Esophagus squamous epithelium (tissue), 5 donors: ENCODE results near the gene TCP11L2. TPM values are rescaled to one million over a fixed set of nuclear protein-coding genes. Genes with fewer than 3 reads are reported as not detected.
"Not testable (repeated sequence)": the region's sequence is repeated elsewhere in the genome, so short reads cannot be mapped to it uniquely, and the experiment has no call there.

Source experiments
- DNase-seq: peaks from one replicate; lab custom pipeline; 2025; lab: John Stamatoyannopoulos, UW
- H3K27ac ChIP-seq, 4 donors: fragments of 200-600 bp; sonication (generic); one replicate each; pipeline ENCODE4 v1.5.1; 2016 to 2019; ENCODE audit warnings: mild to moderate bottlenecking in 1 of 4
- H3K27me3 ChIP-seq, 4 donors: fragments of 200-600 bp; sonication (generic); 1 replicate in 3 of 4; 2 replicates in 1 of 4; pipeline versions ENCODE4 v1.5.1 to v1.6.0; 2017 to 2021; ENCODE audit warnings: antibody characterized with exemption in 1 of 4
- H3K36me3 ChIP-seq, 3 donors: fragments of 200-600 bp; sonication (generic); one replicate each; pipeline ENCODE4 v1.5.1; 2016 to 2019
- H3K4me1 ChIP-seq, 3 donors: fragments of 200-600 bp; sonication (generic); one replicate each; pipeline ENCODE4 v1.5.1; 2017 to 2019
- H3K4me3 ChIP-seq, 4 donors: fragments of 200-600 bp; sonication (generic); 1 replicate in 3 of 4; 2 replicates in 1 of 4; pipeline ENCODE4 v1.5.1; 2016 to 2019; ENCODE audit warnings: mild to moderate bottlenecking in 2 of 4, moderate library complexity in 1 of 4
- H3K9me3 ChIP-seq, 3 donors: fragments of 200-600 bp; sonication (generic); one replicate each; pipeline ENCODE4 v1.5.1; 2016 to 2019
- POLR2A ChIP-seq, 4 donors: fragments of 450-650 bp; IDR thresholded peaks; one replicate each; pipeline ENCODE4 v1.6.1; 2017; ENCODE audit warnings: antibody characterized with exemption in 4 of 4, mild to moderate bottlenecking in 4 of 4, moderate library complexity in 3 of 4
- WGBS, 2 donors: methylation state at CpG; one replicate each; pipeline ENCODE4 v1.1.5; 2018; 5-methylcytosine and 5-hydroxymethylcytosine counted together
- intact Hi-C: fragments of 100-400 bp; cut with DNase I; formaldehyde crosslinking; loops from one replicate; pipeline ENCODE4 v1.15.0; 2022
- total RNA-seq, 4 donors: library from RNA; depleted of rRNA; stranded (reverse); fragments of >200 nt; gene quantifications; one replicate each; pipeline ENCODE4 v1.1.0, GENCODE V29; 2016
- TF ChIP-seq, protein P1 (sequence below), 6 experiments: fragments of 450-650 bp in 4 of 6; fragments of 200-600 bp in 2 of 6; sonication (generic) in 2 of 6; IDR thresholded peaks; one replicate each; pipeline ENCODE4 v1.5.1; 2016 to 2019; ENCODE audit warnings: antibody characterized with exemption in 6 of 6, mild to moderate bottlenecking in 4 of 6, moderate library complexity in 4 of 6
- donor health status: DM: yes; HTN: yes; CAD: no.

TCP11L2 gene
- total RNA-seq, 4 donors from 2014 or later = 17.3 to 52.8 (median 27.7) TPM

- TF ChIP-seq, protein P1, sequence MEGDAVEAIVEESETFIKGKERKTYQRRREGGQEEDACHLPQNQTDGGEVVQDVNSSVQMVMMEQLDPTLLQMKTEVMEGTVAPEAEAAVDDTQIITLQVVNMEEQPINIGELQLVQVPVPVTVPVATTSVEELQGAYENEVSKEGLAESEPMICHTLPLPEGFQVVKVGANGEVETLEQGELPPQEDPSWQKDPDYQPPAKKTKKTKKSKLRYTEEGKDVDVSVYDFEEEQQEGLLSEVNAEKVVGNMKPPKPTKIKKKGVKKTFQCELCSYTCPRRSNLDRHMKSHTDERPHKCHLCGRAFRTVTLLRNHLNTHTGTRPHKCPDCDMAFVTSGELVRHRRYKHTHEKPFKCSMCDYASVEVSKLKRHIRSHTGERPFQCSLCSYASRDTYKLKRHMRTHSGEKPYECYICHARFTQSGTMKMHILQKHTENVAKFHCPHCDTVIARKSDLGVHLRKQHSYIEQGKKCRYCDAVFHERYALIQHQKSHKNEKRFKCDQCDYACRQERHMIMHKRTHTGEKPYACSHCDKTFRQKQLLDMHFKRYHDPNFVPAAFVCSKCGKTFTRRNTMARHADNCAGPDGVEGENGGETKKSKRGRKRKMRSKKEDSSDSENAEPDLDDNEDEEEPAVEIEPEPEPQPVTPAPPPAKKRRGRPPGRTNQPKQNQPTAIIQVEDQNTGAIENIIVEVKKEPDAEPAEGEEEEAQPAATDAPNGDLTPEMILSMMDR (IDR thresholded peaks at IDR 0.05) = no peak
- no peak for TF ChIP-seq POLR2A (IDR thresholded peaks at IDR 0.05)
- Histone ChIP-seq H3K4me1 (peaks cover 0 to 79% (median 19%) of the 10 kb centered on the region in 3 donors), H3K27ac (no peak overlapping the region), H3K4me3 (no peak overlapping the region), H3K36me3 (peaks cover 0 to 44% (median 3%) of the 10 kb centered on the region in 3 donors), H3K27me3 (no peaks in the 10 kb centered on the region), H3K9me3 (no peaks in the 10 kb centered on the region)
- intact Hi-C loops = loop anchor here (10.0 kb wide), 1 partner anchor 46 kb away; the partner anchor contains the start of gene POLR3B
- WGBS, 2 donors = 81 to 90% methylated on average over 3 of the region's 3 CpGs
- no peak for DNase-seq
Observed at GRCh38 chr12:106308611-106309010, 6.1 kb downstream of the TCP11L2 start.

DNA sequence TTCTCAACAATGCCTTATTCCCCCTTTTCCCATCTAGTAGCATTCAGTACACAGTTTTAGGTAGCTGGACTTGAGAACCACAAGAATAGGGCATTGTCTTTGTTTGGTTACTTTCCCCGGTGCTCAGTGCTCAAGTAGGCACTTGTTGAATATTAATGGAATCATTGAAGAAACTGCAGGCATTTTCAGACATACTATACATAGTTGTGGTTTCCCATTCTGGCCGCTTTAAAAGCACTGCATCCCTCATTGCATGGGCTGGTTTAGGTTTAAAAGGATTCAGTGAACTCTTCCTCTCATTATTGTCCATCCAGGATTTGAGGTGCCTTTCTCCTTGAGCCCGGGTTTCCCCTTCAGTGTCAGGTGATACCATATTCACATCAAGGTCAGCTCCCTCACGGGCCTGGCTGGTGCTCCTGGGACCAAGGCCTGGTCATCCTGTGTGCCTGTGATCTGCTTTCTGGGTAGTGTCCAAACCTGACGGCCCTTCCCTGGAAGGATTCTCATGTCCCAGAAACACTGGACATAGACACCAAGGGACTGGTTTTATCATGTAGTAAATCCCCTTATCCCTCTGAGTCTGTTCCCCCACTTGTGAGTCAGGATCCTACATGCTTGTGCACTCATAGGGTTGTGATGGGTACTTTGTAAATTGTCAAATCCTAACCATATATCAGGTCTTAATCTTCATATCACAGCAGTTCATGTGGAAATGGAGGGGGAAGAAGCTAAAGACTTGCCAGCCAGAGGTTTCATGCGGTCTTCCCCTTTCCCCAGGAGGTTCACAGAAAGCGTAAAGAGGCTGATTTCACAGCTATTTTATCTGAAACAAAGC lies 7.4 kb downstream of the TCP11L2 start:
- H3K4me1 ChIP-seq = peaks cover 0 to 67% (median 8%) of the 10 kb centered on the region in 3 donors
- intact Hi-C loops = loop anchor here (10.0 kb wide), 1 partner anchor 45 kb away; the partner anchor contains the start of gene POLR3B
- no peak overlapping the region for H3K4me3 ChIP-seq
- peaks cover 0 to 57% (median 4%) of the 10 kb centered on the region in 3 donors for H3K36me3 ChIP-seq
- DNase-seq = no peak
- no peak for TF ChIP-seq POLR2A (IDR thresholded peaks at IDR 0.05)
- TF ChIP-seq, protein P1 (IDR thresholded peaks at IDR 0.05) = no peak
- 64 to 66% methylated on average over 5 to 7 of the region's 7 CpGs for WGBS, 2 donors
- H3K9me3 ChIP-seq = no peaks in the 10 kb centered on the region
- H3K27ac ChIP-seq = no peak overlapping the region
- no peaks in the 10 kb centered on the region for H3K27me3 ChIP-seq

DNA sequence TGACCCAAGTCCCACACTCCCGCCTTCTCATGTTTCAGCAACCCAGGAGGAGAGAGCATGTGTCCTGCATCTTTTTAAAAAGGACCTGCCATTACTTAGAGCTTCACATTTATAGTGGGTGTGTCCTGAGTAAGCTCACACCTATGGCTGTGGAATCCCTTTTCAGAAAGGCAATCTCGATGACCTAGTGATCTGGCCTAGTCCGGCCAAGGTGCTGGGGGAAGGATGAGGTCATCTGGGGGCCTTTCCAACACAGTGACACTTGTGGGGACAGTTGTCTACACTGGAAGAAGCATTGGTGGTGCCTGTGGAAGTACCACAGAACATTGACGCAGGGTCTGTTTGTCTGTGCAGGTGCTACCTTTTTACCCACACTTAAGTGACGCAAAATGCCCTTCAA lies 8.2 kb downstream of the TCP11L2 start:
- no peaks in the 10 kb centered on the region for H3K9me3 ChIP-seq
- DNase-seq = no peak
- H3K36me3 ChIP-seq = peaks cover 0 to 65% (median 9%) of the 10 kb centered on the region in 3 donors
- TF ChIP-seq, protein P1 (IDR thresholded peaks at IDR 0.05) = no peak
- no peak for TF ChIP-seq POLR2A (IDR thresholded peaks at IDR 0.05)
- 78 to 100% methylated on average over 1 to 5 of the region's 5 CpGs for WGBS, 2 donors
- H3K4me1 ChIP-seq = peaks cover 0 to 65% (median 2%) of the 10 kb centered on the region in 3 donors
- intact Hi-C loops = no loop called here
- H3K4me3 ChIP-seq = no peak overlapping the region
- no peaks in the 10 kb centered on the region for H3K27me3 ChIP-seq
- H3K27ac ChIP-seq = no peak overlapping the region

DNA sequence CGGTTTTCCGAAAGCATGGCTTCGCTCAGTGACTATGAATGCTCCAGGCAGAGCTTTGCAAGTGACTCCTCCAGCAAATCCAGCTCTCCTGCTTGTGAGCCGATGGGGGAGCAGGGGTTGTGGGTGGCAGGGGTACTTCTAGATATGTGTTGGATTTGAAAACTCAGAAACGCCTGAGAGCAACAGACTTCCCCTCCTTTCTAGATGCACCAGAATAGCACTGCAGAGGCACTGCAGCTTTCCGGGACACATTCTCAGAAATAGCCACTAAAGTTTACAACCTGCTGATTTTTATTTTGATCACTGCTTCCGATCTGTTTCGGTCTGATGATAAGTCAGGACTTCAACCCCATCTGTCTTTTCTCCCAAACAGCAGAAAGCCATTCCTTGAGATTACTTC lies 8.6 kb downstream of the TCP11L2 start:
- Histone ChIP-seq H3K4me3 (no peak overlapping the region), H3K4me1 (peaks cover 0 to 61% (median 0%) of the 10 kb centered on the region in 3 donors), H3K9me3 (no peaks in the 10 kb centered on the region), H3K36me3 (peaks cover 0 to 70% (median 9%) of the 10 kb centered on the region in 3 donors), H3K27me3 (no peaks in the 10 kb centered on the region), H3K27ac (no peak overlapping the region)
- no peak for DNase-seq
- 66 to 79% methylated on average over 6 to 7 of the region's 8 CpGs for WGBS, 2 donors
- intact Hi-C loops = no loop called here
- TF ChIP-seq POLR2A (IDR thresholded peaks at IDR 0.05) = no peak
- TF ChIP-seq, protein P1 (IDR thresholded peaks at IDR 0.05) = no peak

GRCh38 chr12:106313413-106313812 lies 10.9 kb downstream of the TCP11L2 start:
- H3K4me3 ChIP-seq, H3K9me3 ChIP-seq, H3K27me3 ChIP-seq, H3K27ac ChIP-seq, DNase-seq, intact Hi-C loops: not testable (repeated sequence)
- peaks cover 3 to 87% (median 12%) of the 10 kb centered on the region in 3 donors for H3K36me3 ChIP-seq
- peaks cover 0 to 51% (median 0%) of the 10 kb centered on the region in 3 donors for H3K4me1 ChIP-seq
- WGBS, 2 donors = 60 to 72% methylated on average over 4 of the region's 4 CpGs
